ENCODE data around the gene ATXN7.
A peak's percentile ranks its signal among the peaks of the same experiment; 100 is the strongest.

The ATXN7 gene

GRCh38 chr3:64019271-64019670, 155.6 kb downstream of the ATXN7 start:
- DNase-seq, result no peak

GRCh38 chr3:64019879-64020278, 156.2 kb downstream of the ATXN7 start:
- DNase-seq, result no peak

GRCh38 chr3:64021922-64022321, 158.3 kb downstream of the ATXN7 start:
- no peak for DNase-seq

- DNase-seq, result peak in 1 of 51 donors; percentile 14
Observed at GRCh38 chr3:64022451-64023186, 159.0 kb downstream of the ATXN7 start.

- DNase-seq, result peak; percentile 37 to 91 (median 79)
Observed at GRCh38 chr3:64023187-64023860, 159.7 kb downstream of the ATXN7 start, which contains the start of gene PSMD6. Gene PSMD6, minus strand, starts transcription at chr3:64023494. Its CDS starts 75 bp downstream, at chr3:64023419.

- no peak for DNase-seq
Observed at GRCh38 chr3:64023861-64024223, 160.2 kb downstream of the ATXN7 start.

- DNase-seq, result no peak
Observed at GRCh38 chr3:64026346-64026745, 162.7 kb downstream of the ATXN7 start.

- DNase-seq, result no peak
Observed at GRCh38 chr3:64027658-64028057, 164.0 kb downstream of the ATXN7 start.

- DNase-seq, result no peak
Observed at GRCh38 chr3:64028754-64029153, 165.1 kb downstream of the ATXN7 start.

- no peak for DNase-seq
Observed at GRCh38 chr3:64029287-64029686, 165.6 kb downstream of the ATXN7 start.

GRCh38 chr3:64030741-64031140, 167.1 kb downstream of the ATXN7 start:
- DNase-seq, result peak in 47 of 51 donors; percentile 8 to 77 (median 35)

GRCh38 chr3:64031540-64032508, 168.2 kb downstream of the ATXN7 start:
- DNase-seq, result no peak

- DNase-seq, result no peak
Observed at GRCh38 chr3:64033069-64033468, 169.4 kb downstream of the ATXN7 start.

- no peak for DNase-seq
Observed at GRCh38 chr3:64037084-64037483, 173.4 kb downstream of the ATXN7 start.

GRCh38 chr3:64038253-64038767, 174.6 kb downstream of the ATXN7 start:
- DNase-seq, result no peak

- no peak for DNase-seq
Observed at GRCh38 chr3:64039332-64039731, 175.7 kb downstream of the ATXN7 start.

GRCh38 chr3:64039981-64040733, 176.5 kb downstream of the ATXN7 start:
- DNase-seq, result peak in 1 of 51 donors; percentile 36

GRCh38 chr3:64042952-64043351, 179.3 kb downstream of the ATXN7 start:
- no peak for DNase-seq

- DNase-seq, result no peak
Observed at GRCh38 chr3:64046592-64046991, 182.9 kb downstream of the ATXN7 start.

GRCh38 chr3:64046996-64047594, 183.4 kb downstream of the ATXN7 start:
- DNase-seq, result no peak

All from hypothalamus (tissue), 51 donors.